PC-3 (cell line): ENCODE measurements around the gene IRF3.

Source experiments
- EZH2 ChIP-seq: fragments of 300-600 bp; sonication (generic); IDR thresholded peaks from one replicate; pipeline ENCODE4 v1.6.1; 2017; ENCODE audit warnings: antibody characterized with exemption, mild to moderate bottlenecking, low read length; ENCODE audit not compliant: unreplicated experiment
- EZH2phosphoT487 ChIP-seq: fragments of 300-600 bp; sonication (generic); IDR thresholded peaks from 2 replicates; pipeline ENCODE4 v1.6.1; 2018; ENCODE audit warnings: mild to moderate bottlenecking, antibody characterized with exemption, low read length, borderline replicate concordance
- TF ChIP-seq, protein P1 (sequence below): fragments of 300-600 bp; sonication (generic); conservative IDR thresholded peaks from 2 replicates; pipeline ENCODE4 v1.5.1; 2017; ENCODE audit warnings: antibody characterized with exemption, low read depth, mild to moderate bottlenecking, low read length

DNA sequence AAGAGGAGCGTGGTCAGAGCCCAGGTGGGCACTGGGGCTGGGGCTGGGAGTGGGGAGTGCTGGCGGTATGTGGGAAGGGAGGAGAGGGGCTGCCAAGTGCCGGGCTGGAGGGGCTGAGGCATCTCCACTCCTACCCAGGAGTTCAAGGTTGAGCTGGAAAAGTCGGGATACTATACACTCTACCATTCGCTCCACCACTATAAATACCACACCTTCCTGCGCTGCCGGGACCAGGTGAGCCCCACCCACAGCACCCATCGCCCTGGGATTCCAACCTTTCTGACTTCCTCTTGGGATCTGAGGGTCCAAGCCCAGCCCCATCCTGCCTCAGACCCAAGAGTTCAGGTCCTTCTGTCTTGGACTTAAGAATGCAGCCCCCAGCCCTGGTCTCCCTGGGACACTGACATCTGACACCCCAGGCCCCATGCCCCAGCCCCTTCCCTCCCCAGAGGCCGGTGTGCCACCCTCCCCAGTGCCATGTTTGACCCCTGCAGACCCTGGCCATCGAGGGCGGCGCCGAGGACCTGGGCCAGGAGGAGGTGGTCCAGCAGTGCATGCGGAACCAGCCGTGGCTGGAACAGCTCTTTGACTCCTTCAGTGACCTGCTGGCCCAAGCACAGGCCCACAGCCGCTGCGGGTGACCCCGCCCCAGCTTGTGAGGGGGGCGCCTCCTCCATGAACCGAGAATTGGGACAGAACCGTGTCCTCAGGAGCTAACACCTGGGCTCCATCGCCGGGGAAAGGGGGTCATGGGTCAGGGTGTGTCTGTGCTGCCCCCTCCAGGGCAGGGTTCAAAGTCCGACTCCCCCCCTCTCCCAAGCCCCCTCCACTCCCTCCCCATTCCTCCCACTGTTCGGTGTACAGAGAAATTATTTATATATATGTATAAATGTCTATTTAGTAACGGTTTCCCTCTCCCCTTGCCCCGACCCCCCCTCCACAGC lies 40.4 kb downstream of the IRF3 start:
- TF ChIP-seq, protein P1, sequence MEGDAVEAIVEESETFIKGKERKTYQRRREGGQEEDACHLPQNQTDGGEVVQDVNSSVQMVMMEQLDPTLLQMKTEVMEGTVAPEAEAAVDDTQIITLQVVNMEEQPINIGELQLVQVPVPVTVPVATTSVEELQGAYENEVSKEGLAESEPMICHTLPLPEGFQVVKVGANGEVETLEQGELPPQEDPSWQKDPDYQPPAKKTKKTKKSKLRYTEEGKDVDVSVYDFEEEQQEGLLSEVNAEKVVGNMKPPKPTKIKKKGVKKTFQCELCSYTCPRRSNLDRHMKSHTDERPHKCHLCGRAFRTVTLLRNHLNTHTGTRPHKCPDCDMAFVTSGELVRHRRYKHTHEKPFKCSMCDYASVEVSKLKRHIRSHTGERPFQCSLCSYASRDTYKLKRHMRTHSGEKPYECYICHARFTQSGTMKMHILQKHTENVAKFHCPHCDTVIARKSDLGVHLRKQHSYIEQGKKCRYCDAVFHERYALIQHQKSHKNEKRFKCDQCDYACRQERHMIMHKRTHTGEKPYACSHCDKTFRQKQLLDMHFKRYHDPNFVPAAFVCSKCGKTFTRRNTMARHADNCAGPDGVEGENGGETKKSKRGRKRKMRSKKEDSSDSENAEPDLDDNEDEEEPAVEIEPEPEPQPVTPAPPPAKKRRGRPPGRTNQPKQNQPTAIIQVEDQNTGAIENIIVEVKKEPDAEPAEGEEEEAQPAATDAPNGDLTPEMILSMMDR, result no peak
- TF ChIP-seq EZH2phosphoT487, result no peak
- TF ChIP-seq EZH2, result no peak
